Stromal cell of bone marrow (primary cell): Measurements from ENCODE around the gene MAT1A.
"Not testable (repeated sequence)": the region's sequence is repeated elsewhere in the genome, so short reads cannot be mapped to it uniquely, and the experiment has no call there.

Experiments used
- DNase-seq: peaks from one replicate; pipeline ENCODE4 v3.0.0-alpha.2; 2012; ENCODE audit warnings: low read depth

MAT1A gene

GRCh38 chr10:80264081-80265056 lies 25.1 kb downstream of the MAT1A start:
- no peak for DNase-seq

DNA sequence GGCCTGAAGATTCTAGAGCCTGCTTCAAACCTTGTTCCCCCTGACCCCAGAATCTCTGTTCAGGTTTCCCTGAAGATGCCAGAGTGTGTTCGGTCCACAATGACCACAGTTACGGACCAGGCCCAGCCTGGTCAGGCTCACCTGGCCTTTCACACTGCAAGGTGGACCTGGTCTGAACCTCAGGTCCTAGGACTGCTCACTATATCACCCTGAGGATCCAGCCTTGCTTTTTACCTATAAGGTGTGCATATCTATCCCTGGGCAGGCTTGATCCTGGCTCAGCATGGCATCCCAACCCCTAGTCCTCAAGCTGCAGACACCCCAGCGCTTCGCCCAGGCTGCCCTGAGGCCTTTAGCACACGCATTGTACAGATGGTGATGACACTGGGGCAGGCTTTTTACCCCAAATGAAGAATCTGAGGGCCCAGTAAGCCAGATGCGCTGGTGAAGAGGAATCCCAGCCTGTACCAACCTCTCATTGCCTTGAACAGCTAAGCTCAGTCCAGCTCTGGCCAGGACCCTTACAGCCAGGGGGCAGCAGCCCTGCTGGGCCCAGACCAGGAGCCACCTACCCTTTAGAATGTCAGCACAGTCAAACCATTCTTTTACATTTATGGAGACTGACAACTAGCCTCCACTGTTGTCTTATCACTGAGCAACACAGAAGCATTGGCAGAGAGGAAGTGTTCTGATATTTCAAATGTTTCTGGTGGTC lies 28.0 kb downstream of the MAT1A start:
- DNase-seq = no peak

GRCh38 chr10:80260295-80261243 lies 28.9 kb downstream of the MAT1A start:
- no peak for DNase-seq

- no peak for DNase-seq
Measured at GRCh38 chr10:80259405-80259871, 30.0 kb downstream of the MAT1A start.

GRCh38 chr10:80256798-80257197 lies 32.7 kb downstream of the MAT1A start:
- not testable (repeated sequence) for DNase-seq

- not testable (repeated sequence) for DNase-seq
Measured at GRCh38 chr10:80254726-80255125, 34.7 kb downstream of the MAT1A start.

DNA sequence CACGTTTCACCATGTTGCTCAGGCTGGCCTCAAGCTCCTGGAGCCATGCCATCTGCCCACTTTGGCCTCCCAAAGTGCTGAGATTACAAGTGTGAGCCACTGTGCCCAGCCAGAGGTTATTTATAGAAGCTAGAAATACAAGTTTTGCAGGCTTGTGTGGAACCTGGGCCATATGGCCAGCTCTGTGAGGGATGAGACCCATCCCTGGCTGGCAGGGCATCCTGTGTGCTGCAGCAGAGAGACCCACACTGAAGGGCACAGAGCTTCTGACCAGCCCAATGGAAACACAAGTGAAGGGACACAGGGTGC lies 35.5 kb downstream of the MAT1A start:
- DNase-seq = not testable (repeated sequence)

DNA sequence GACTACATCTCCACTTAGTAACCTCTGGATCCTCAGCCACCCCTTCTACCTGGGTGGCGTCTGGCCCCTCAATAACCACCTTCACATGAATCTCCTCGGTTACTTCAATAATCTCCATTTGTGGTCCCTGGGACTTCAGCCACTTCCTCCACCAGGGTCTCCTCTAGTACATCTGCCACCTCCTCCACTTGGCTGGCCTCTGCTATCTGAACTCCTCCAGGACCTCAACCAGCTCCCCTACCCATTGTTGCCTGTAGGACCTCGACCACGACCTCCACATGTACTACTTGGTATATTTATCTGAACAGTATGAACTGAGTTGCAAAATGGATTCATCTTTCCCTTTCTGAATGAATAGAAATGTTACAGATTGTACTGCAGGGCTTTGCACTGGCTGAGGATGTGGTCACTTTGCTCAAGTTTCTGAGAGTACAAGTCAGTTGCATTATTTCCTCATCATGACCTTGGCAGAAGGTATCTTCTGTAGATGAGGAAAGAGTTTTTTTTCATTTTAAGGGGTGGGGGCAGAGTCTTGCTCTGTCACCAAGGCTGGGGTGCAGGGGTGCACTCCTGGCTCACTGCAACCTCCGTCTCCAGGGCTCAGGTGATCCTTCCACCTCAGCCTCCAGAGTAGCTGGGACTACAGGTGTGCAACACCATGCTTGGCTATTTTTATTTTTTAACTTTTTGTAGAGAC lies 36.0 kb downstream of the MAT1A start:
- DNase-seq = no peak

DNA sequence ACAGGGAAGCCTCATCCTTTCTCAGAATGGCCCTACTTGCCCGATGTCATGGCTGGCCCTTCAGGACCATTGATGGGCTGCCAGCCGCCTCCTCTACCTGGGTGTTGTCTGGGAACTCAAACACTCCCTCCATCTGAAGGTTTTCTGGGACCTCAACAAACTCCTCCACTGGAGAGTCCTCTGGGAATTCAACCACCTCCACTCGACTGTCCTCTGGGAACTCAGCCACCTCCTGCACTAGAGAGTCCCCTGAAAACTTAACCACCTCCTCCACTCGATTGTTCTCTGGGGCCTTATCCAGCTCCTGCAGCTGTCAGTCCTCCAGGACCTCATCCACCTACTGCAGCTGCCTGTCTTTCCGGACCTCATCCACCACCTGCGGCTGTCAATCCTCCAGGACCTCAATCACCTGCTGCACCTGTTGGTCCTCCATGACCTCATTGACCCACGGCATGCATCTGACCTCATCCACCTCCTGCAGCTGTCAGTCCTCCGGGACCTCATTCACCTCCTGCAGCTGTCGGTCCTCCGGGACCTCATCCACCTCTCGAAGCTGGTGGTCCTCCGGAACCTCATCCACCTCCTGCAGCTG lies 37.1 kb downstream of the MAT1A start:
- no peak for DNase-seq

DNA sequence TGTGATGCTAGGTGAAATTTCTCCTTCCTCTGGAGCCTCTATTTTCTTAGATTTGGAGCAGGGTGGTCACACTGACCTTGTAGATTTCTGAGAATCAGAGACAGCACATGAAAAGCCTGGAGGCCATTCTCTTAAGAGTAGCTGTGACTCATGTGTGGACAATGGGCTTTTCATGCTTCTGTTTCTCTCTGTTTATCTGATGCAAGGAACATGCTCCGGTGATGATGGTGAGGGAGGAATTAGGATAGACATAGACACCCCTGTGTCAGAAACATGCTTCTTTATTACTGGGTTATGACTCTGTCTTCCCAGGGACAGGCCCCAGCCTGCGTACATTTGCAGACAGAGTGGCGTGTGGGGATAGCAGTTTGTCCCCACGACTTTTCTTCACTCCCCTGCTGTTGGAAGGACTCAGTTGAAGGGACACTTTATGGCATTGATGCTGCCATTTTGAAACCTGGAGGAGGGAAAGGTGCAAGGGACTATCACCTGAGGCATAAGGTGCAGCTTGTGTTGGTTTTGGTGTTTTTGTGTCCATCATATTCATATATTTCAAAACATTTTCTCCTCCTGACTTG lies 37.7 kb downstream of the MAT1A start:
- DNase-seq = not testable (repeated sequence)

DNA sequence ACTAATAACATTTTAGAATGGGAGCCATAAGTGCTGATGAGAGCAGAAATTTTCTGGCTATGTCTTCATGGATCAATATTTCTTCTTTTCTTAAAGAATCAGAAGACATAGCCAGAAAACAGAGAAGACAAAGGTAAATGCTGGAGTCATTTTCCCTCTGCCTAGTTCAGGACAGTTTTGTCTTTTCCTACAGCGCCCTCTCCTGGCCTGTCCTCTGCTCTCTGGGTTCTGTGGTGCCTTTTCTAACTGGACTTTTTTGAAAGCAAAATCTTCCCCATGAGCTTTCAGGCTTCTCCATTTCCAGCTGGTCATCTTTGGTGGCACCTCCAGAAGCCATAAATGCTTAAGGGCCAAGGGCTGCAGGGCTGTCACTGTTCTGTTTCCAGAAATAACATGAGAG lies 39.1 kb downstream of the MAT1A start:
- DNase-seq = not testable (repeated sequence)

GRCh38 chr10:80249906-80250305 lies 39.6 kb downstream of the MAT1A start:
- DNase-seq = not testable (repeated sequence)

GRCh38 chr10:80247611-80248010 lies 41.8 kb downstream of the MAT1A start:
- not testable (repeated sequence) for DNase-seq

DNA sequence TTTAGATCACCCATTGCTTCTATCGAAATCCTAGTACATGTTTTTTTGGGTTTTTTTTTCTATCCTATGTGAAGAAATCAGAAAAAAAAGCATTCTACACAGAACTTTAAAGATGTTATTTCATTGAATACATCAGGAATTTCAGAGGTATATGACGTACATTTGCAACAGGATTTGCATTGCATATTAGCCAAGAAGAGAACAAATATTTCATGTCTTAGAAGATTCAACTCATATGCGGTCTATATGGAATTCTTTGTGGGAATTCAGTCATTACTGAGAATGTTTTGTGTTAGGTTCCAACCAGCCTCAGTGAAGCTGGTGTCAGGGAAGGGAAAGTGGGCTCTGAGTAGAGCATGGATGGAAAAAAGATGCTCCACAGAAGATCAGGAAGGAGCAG lies 45.1 kb downstream of the MAT1A start:
- DNase-seq = not testable (repeated sequence)

- DNase-seq = not testable (repeated sequence)
Measured at GRCh38 chr10:80242341-80242740, 47.1 kb downstream of the MAT1A start.

DNA sequence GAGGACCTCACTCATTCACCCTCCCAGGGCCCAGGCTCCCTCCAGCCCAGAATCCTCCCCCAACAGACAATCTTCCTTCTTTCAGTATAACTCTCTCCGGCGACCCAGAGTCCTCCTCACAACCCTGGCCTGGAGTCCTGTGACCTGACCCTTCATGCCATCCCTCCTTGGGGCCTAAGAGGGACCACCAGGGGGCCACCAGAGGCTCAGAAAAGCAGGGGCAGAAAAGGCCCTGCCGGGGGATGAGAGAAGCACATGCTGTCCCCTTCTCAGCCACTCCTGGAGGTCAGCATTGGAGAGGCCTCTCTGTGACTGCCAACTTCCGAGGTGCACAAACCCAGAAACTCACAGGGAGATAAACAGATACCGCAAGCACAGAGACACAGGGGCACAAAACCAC lies 53.0 kb downstream of the MAT1A start:
- DNase-seq = not testable (repeated sequence)

DNA sequence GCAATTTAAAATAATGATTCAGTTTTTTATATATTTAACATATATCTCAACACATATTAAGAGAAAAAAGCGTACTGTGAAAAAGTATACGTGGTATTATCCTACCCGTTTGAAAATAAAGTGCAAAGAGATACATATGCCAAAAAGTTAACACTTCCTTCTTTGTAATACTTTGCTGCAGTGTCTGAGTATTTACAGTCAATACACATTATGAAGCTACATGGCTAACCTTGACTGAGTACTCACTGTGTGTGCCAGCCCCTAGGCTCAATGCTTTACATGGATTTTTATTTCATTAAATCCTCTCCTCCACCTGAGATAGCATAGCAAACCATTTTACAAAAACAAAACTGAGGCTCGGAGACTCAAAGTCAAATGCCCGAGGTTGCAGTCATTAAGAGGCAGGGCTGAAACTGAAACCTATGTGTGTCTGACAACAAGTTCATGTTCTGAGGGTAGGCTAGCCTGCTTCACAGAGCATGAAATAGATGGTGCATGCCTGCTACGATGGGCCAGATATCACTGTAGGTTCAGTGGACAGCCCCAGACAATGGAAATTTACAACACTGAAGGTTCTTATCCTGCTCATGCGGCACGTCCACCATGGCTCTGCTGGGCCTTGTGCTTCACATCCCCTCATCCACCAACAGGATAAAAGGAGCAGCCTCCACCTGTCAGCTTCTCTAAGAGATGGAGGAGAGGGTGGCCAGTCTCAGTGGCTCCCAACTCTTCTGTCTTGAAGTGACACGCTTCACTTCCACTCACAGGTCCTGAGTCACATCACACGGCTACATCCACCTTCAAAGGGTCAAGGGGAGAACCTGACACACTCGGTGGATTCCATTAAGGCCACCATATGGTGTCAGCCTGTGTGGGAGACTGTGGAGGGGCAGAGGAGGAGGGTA lies 54.9 kb downstream of the MAT1A start:
- DNase-seq = not testable (repeated sequence)

GRCh38 chr10:80233871-80234270 lies 55.6 kb downstream of the MAT1A start:
- not testable (repeated sequence) for DNase-seq

- not testable (repeated sequence) for DNase-seq
Measured at GRCh38 chr10:80226723-80227122, 62.7 kb downstream of the MAT1A start.
